ENCODE data around the gene CYYR1.

Gene CYYR1

GRCh38 chr21:26572702-26573381 lies at the start of gene CYYR1:
Gene CYYR1, minus strand, starts transcription at chr21:26573286. Its CDS starts 346 bp downstream, at chr21:26572940.
- peak; percentile 86 for DNase-seq (ENCODE audit: low spot score)

DNA sequence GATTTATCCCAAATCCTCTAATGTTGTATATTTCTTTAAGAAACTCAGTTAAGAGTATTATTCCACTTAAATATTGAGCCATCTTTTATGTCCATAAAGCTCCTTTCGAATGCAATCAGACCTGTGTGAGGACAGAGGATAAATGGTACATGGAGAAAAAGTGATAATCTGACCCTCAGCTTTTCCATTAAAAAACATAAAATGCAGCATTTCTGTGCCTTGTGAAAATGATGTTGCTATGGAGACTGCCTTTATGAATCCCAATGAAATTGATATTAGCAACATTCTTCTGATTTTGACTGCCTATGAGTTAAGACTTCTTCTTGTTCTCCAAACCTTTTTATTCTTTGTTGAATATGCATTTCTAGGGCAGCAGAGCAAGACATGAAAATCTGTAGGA lies 44.1 kb upstream of the CYYR1 start:
- no peak for DNase-seq (ENCODE audit: low spot score)

GRCh38 chr21:26614251-26614650 lies 41.2 kb upstream of the CYYR1 start:
- no peak for DNase-seq (ENCODE audit: low spot score)

DNA sequence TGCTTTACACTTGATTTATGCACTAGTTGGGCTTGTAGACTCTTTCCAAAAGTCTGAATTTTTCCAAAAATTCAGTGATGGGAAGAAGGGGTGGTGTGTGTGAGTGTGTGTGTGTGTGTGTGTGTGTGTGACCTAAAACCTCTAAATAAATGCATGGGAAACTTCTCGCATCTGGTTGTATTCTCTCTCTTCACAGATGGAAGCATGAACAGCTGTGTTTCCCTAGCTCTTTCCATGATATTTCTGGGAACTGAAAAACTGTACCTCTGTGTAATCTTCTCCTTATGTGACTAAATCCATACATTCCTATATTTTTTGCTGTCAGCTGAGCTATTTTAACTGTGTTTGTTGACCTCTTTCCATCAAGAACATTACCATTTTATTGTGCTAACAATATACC lies 26.2 kb upstream of the CYYR1 start:
- DNase-seq (ENCODE audit: low spot score): no peak

GRCh38 chr21:26597981-26598380 lies 24.9 kb upstream of the CYYR1 start:
- DNase-seq (ENCODE audit: low spot score): no peak

GRCh38 chr21:26597031-26597430 lies 23.9 kb upstream of the CYYR1 start:
- no peak for DNase-seq (ENCODE audit: low spot score)

GRCh38 chr21:26595971-26596370 lies 22.9 kb upstream of the CYYR1 start:
- DNase-seq (ENCODE audit: low spot score): no peak

DNA sequence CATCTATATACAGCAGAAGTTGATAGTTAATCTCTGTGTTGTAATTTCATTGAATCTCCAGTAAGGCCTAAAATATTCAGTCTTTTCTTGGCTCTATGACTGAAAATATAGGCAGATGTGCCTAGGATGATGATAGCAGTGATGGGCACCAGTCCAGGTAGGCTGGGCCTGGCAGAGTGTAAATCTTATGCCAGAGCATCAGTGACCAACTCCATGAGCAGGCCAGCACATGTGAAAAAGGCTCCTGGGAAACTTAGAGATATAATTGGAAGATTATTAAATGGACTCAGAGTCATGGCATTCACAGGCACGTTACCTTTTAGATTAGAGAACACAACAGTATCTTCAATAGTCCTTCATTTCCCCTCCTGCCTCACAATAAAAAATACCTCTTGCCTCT lies 20.7 kb upstream of the CYYR1 start:
- DNase-seq (ENCODE audit: low spot score): no peak

- no peak for DNase-seq (ENCODE audit: low spot score)
Observed at GRCh38 chr21:26591543-26591942, 18.5 kb upstream of the CYYR1 start.

- no peak for DNase-seq (ENCODE audit: low spot score)
Observed at GRCh38 chr21:26588446-26588845, 15.4 kb upstream of the CYYR1 start.

- DNase-seq (ENCODE audit: low spot score): no peak
Observed at GRCh38 chr21:26587736-26588201, 14.7 kb upstream of the CYYR1 start.

GRCh38 chr21:26583769-26584168 lies 10.7 kb upstream of the CYYR1 start:
- DNase-seq (ENCODE audit: low spot score): no peak

DNA sequence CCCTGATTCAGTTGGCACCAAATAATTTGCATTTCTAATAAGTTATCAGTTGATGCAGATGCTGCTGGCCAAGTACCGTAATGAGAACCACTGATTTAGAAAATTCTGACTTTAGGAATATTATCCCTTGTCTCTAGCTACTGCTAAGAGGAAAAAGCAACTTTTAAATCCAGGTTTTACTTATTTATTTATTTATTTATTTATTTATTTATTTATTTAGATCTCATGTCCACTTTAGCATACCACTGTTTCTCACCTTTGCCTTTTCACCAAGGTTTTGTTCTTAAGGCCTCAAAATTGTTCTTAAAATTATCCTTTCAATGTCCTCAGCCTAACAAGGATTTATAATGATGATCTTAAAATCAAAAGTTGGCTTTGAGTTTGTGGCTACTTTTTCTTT lies 8.7 kb upstream of the CYYR1 start:
- DNase-seq (ENCODE audit: low spot score): no peak

DNA sequence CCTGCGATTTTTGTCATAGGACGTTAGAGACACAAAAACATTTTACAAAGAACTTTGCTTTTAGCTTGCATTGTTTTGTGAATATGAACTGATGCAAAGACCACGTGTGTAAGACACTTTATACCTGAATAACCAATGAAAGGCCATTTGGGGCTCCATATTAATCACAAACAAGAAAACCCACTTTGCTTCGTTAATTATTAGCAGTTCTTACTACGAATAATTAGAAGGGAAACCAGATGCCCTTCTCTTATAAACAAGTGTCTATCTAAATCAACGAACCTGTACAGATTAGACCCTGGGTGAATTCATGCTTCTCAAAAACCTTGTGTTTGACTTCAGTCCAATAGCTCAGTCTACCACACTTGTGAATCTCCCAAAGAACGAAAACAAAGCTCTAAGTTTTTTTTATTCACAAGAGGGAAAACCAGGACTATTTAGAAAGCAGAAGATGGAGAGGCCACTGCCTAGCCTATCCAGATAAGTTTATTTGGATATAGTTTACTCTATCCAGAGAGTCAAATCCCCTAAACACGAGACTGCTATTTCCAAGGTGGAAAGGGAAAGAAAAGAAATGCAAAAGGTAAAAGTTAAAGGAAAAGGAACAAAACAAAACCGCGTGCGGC lies 897 bp downstream of the CYYR1 start:
- DNase-seq (ENCODE audit: low spot score): no peak

GRCh38 chr21:26570203-26570602 lies 2.9 kb downstream of the CYYR1 start:
- DNase-seq (ENCODE audit: low spot score): no peak

DNA sequence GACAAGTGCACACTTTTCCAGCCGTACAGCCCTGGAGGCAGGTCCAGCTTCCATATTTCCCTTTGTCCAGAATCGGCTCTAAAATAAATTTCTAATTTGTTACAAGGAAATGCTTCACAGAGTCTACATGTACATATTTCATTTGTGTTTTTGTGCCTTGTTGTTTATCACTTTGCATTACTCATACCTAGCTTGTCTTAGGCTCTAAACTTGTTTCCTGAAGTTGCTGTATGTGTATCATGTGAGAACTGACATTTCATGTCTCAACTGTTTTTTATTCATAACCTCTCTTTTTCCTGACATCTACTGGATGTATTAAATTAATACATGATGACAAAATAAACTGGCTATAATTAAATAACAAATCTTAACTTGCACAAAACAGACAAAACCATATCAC lies 7.5 kb downstream of the CYYR1 start:
- DNase-seq (ENCODE audit: low spot score): no peak

DNA sequence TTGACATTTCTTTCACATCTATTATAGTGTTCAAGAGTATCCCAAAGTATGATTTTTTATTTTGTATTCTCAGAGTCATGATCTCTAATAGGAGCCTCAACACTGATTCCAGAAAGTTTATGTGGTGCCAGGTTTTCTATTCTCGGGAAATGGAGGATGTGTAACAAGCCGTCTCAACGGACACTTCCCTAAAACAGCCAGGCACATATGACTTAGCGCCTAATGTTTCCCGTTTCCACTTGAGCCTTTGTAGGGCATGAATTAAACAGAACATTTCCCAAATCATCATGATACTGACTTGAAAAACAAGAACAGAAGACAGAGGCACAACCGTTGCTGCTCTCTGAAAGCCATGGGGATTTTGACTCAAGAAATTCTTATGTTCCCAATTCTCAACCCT lies 8.0 kb downstream of the CYYR1 start:
- no peak for DNase-seq (ENCODE audit: low spot score)

DNA sequence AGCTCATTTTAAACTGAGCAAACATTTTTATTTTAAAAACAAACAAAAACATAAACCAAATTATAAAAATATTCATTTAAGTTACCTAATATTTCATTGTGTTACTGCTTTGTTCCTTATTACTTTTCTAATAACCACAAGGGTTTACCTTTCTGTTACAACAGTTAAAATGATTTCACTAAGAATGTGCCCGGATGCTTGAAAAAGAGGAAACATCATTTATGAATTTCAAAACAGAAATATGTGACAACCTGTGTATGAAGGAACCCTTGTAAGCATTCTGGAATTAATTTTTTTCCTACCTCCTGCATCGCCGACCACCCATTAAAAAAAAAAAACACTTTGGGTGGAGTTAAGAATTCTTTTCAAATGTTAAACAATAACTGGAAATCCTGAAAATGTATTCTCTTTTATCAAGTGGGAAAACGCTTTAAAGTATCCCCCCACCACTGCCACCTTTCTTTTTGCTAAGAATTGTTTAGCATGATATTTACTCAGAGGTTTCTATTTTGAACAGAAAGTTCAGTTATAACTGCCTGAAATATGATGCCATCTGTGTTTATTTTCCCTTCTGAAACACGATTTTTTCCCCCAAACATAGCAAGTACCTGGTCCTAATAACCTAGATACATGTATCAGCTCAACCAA lies 9.1 kb downstream of the CYYR1 start:
- no peak for DNase-seq (ENCODE audit: low spot score)

- no peak for DNase-seq (ENCODE audit: low spot score)
Observed at GRCh38 chr21:26560612-26561011, 12.5 kb downstream of the CYYR1 start.

GRCh38 chr21:26559099-26559498 lies 14.0 kb downstream of the CYYR1 start:
- DNase-seq (ENCODE audit: low spot score): no peak

- no peak for DNase-seq (ENCODE audit: low spot score)
Observed at GRCh38 chr21:26557106-26557505, 16.0 kb downstream of the CYYR1 start.

DNA sequence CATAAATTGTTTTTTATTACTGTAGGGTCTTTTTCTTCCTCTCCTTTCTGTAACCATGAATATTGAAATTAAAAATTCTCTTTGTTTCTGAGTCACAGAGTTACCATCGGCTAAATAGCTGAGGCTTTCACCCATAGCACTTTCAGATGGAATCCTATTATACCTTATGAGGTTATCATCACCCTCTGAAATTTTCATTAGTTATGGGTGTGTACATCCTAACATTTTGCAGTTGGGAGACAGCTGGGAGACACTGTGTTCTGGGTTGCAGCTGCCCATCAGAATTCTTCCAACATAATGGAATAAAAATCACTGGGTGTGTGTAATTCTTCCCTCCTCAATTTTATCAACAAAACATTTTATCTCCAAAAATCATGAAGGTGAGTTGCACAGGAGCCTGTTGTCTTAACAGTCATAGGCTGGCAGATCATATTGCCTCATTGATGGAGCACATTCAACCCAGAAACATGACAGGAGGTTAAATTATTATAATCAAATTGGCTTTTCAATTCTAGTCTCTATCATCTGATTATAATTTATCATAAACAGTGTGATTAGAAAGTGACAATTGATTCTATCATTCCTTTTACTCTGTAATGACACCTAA lies 17.4 kb downstream of the CYYR1 start:
- DNase-seq (ENCODE audit: low spot score): no peak

GRCh38 chr21:26554365-26554764 lies 18.7 kb downstream of the CYYR1 start:
- no peak for DNase-seq (ENCODE audit: low spot score)
